Posterior cingulate gyrus (tissue), 11 donors: Measurements from ENCODE around the gene CDH4.

Experiments
- DNase-seq, 10 donors: peaks; one replicate each; pipeline versions ENCODE4 v3.0.0 to v3.0.0-alpha.2; 2020 to 2021; ENCODE audit warnings: mixed read lengths in 3 of 10
- intact Hi-C: fragments of 100-400 bp; cut with DNase I; formaldehyde crosslinking; loops from one replicate; pipeline ENCODE4 v1.15.1; 2023

Gene CDH4

GRCh38 chr20:61674688-61675087 is 422.6 kb downstream of the CDH4 start:
- peak in 1 of 10 donors; percentile 15 for DNase-seq
- intact Hi-C loops = no loop called here

- intact Hi-C loops = no loop called here
- DNase-seq = no peak
Measured at GRCh38 chr20:61677928-61678327, 425.9 kb downstream of the CDH4 start.

- intact Hi-C loops = no loop called here
- peak in 3 of 10 donors; percentile 36 to 58 (median 37) for DNase-seq
Measured at GRCh38 chr20:61678437-61678836, 426.4 kb downstream of the CDH4 start.

GRCh38 chr20:61679473-61679872 is 427.4 kb downstream of the CDH4 start:
- intact Hi-C loops = no loop called here
- peak in 3 of 10 donors; percentile 33 to 82 (median 59) for DNase-seq

- DNase-seq = peak in 3 of 10 donors; percentile 39 to 78 (median 62)
- intact Hi-C loops = no loop called here
Measured at GRCh38 chr20:61680096-61680495, 428.0 kb downstream of the CDH4 start.

GRCh38 chr20:61682114-61682995 is 430.3 kb downstream of the CDH4 start:
- intact Hi-C loops = no loop called here
- no peak for DNase-seq

- peak in 3 of 10 donors; percentile 63 to 71 (median 65) for DNase-seq
Measured at GRCh38 chr20:61682996-61683681, 431.1 kb downstream of the CDH4 start.

GRCh38 chr20:61683721-61684120 is 431.7 kb downstream of the CDH4 start:
- DNase-seq = peak in 4 of 10 donors; percentile 25 to 82 (median 70)
- intact Hi-C loops = no loop called here

More at GRCh38 chr20:61682996-61683681, 431.1 kb downstream of the CDH4 start:
- intact Hi-C loops = no loop called here

GRCh38 chr20:61684136-61684535 is 432.1 kb downstream of the CDH4 start:
- intact Hi-C loops = no loop called here
- DNase-seq = peak in 4 of 10 donors; percentile 13 to 74 (median 52)

- intact Hi-C loops = no loop called here
Measured at GRCh38 chr20:61684583-61685235, 432.6 kb downstream of the CDH4 start.

GRCh38 chr20:61685462-61685861 is 433.4 kb downstream of the CDH4 start:
- intact Hi-C loops = no loop called here
- peak in 3 of 10 donors; percentile 42 to 77 (median 43) for DNase-seq

More at GRCh38 chr20:61684583-61685235, 432.6 kb downstream of the CDH4 start:
- DNase-seq = peak in 3 of 10 donors; percentile 14 to 58 (median 16)

GRCh38 chr20:61686051-61686936 is 434.2 kb downstream of the CDH4 start:
- peak in 3 of 10 donors; percentile 46 to 76 (median 58) for DNase-seq
- intact Hi-C loops = no loop called here

- intact Hi-C loops = no loop called here
- peak in 3 of 10 donors; percentile 26 to 61 (median 51) for DNase-seq
Measured at GRCh38 chr20:61688411-61688810, 436.4 kb downstream of the CDH4 start.

GRCh38 chr20:61690150-61690549 is 438.1 kb downstream of the CDH4 start:
- DNase-seq = peak in 2 of 10 donors; percentile 45 to 53
- intact Hi-C loops = no loop called here

- peak in 2 of 10 donors; percentile 38 to 49 for DNase-seq
- intact Hi-C loops = no loop called here
Measured at GRCh38 chr20:61690993-61691838, 439.2 kb downstream of the CDH4 start.

GRCh38 chr20:61691978-61692377 is 439.9 kb downstream of the CDH4 start:
- DNase-seq = no peak
- intact Hi-C loops = no loop called here

- peak in 1 of 10 donors; percentile 6 for DNase-seq
- intact Hi-C loops = no loop called here
Measured at GRCh38 chr20:61692479-61692878, 440.4 kb downstream of the CDH4 start.

- intact Hi-C loops = no loop called here
- DNase-seq = peak in 2 of 10 donors; percentile 65 to 81
Measured at GRCh38 chr20:61693055-61693600, 441.1 kb downstream of the CDH4 start.
